GM10847 (cell line): Measurements from ENCODE around the gene TUBA4B.

Experiments used
- POLR2A ChIP-seq: IDR thresholded peaks from 2 replicates; pipeline ENCODE4 v1.6.1; 2011; ENCODE audit not compliant: insufficient read length; ENCODE audit errors: extremely low read depth

Gene TUBA4B

GRCh38 chr2:219289195-219289536 lies 36.1 kb downstream of the TUBA4B start:
- TF ChIP-seq POLR2A, result no peak

GRCh38 chr2:219289537-219290361 lies 36.7 kb downstream of the TUBA4B start:
- TF ChIP-seq POLR2A, result no peak

GRCh38 chr2:219290381-219291171 lies 37.5 kb downstream of the TUBA4B start:
- TF ChIP-seq POLR2A, result no peak

GRCh38 chr2:219291394-219291793 lies 38.4 kb downstream of the TUBA4B start:
- TF ChIP-seq POLR2A, result no peak

GRCh38 chr2:219291910-219292490 lies 39.0 kb downstream of the TUBA4B start:
- TF ChIP-seq POLR2A, result no peak

- TF ChIP-seq POLR2A, result no peak
Observed at GRCh38 chr2:219292616-219293015, 39.6 kb downstream of the TUBA4B start.

- no peak for TF ChIP-seq POLR2A
Observed at GRCh38 chr2:219293736-219294231, 40.7 kb downstream of the TUBA4B start.

- peak; percentile 45 for TF ChIP-seq POLR2A
Observed at GRCh38 chr2:219294356-219295351, 41.6 kb downstream of the TUBA4B start.

- TF ChIP-seq POLR2A, result no peak
Observed at GRCh38 chr2:219296142-219296541, 43.1 kb downstream of the TUBA4B start.

GRCh38 chr2:219296631-219297391 lies 43.8 kb downstream of the TUBA4B start:
- TF ChIP-seq POLR2A, result no peak

GRCh38 chr2:219297766-219298456 lies 44.9 kb downstream of the TUBA4B start:
- no peak for TF ChIP-seq POLR2A

- TF ChIP-seq POLR2A, result no peak
Observed at GRCh38 chr2:219298759-219299371, 45.8 kb downstream of the TUBA4B start.

- TF ChIP-seq POLR2A, result no peak
Observed at GRCh38 chr2:219299372-219299760, 46.3 kb downstream of the TUBA4B start.

- TF ChIP-seq POLR2A, result no peak
Observed at GRCh38 chr2:219300022-219300421, 47.0 kb downstream of the TUBA4B start.
